IPS DF 6.9 (cell line): Measurements from ENCODE around the gene CDH4.

Source experiments
- DNase-seq: peaks from one replicate; pipeline ENCODE4 v3.0.0-alpha.2; 2013; ENCODE audit warnings: low read depth, low spot score
- H3K27ac ChIP-seq: one replicate; pipeline ENCODE4 v1.5.1; 2013; ENCODE audit warnings: low read length, control low read depth
- H3K27me3 ChIP-seq: 2 replicates; pipeline ENCODE4 v1.6.1; 2013; ENCODE audit warnings: mild to moderate bottlenecking, low read length; ENCODE audit not compliant: control insufficient read depth, insufficient read depth
- H3K36me3 ChIP-seq: 2 replicates; pipeline ENCODE4 v1.6.1; 2013; ENCODE audit warnings: low read length; ENCODE audit not compliant: control insufficient read depth, insufficient read depth
- H3K4me1 ChIP-seq: 2 replicates; pipeline ENCODE4 v1.6.1; 2013; ENCODE audit warnings: low read length; ENCODE audit not compliant: control insufficient read depth, insufficient read depth
- H3K4me3 ChIP-seq: 2 replicates; pipeline ENCODE4 v1.5.1; 2013; ENCODE audit warnings: mild to moderate bottlenecking, low read length
- H3K9me3 ChIP-seq: 2 replicates; pipeline ENCODE4 v1.6.1; 2013; ENCODE audit warnings: low read length, inconsistent platforms; ENCODE audit not compliant: control insufficient read depth, insufficient read depth
- WGBS: extraction: QIAGEN DNeasy Blood & Tissue Kit; methylation state at CpG from one replicate; pipeline ENCODE4 v1.1.7; 2013; ENCODE audit warnings: mixed read lengths, missing lambda C conversion rate; ENCODE audit not compliant: insufficient read length, insufficient coverage; 5-methylcytosine and 5-hydroxymethylcytosine counted together

The CDH4 gene

GRCh38 chr20:61933481-61933950 is 681.5 kb downstream of the CDH4 start:
- Histone ChIP-seq H3K4me1 (peaks cover 5% of the 10 kb centered on the region; the same call in 1 of the 2 replicates), H3K36me3 (no peaks in the 10 kb centered on the region), H3K27ac (no peak overlapping the region), H3K9me3 (no peaks in the 10 kb centered on the region), H3K4me3 (no peak overlapping the region), H3K27me3 (no peaks in the 10 kb centered on the region)
- no CpG with 5 or more reads among the region's 17 CpGs for WGBS
- DNase-seq: no peak

GRCh38 chr20:61933951-61934715 is 682.1 kb downstream of the CDH4 start:
- Histone ChIP-seq H3K27me3 (no peaks in the 10 kb centered on the region), H3K27ac (no peak overlapping the region), H3K4me3 (no peak overlapping the region), H3K4me1 (peaks cover 5% of the 10 kb centered on the region; the same call in 1 of the 2 replicates), H3K36me3 (no peaks in the 10 kb centered on the region), H3K9me3 (no peaks in the 10 kb centered on the region)
- WGBS: no CpG with 5 or more reads among the region's 36 CpGs
- DNase-seq: no peak

GRCh38 chr20:61934716-61935530 is 682.9 kb downstream of the CDH4 start:
- Histone ChIP-seq H3K9me3 (no peaks in the 10 kb centered on the region), H3K27me3 (no peaks in the 10 kb centered on the region), H3K4me1 (peaks cover 5% of the 10 kb centered on the region; the same call in 1 of the 2 replicates), H3K4me3 (no peak overlapping the region), H3K27ac (no peak overlapping the region), H3K36me3 (no peaks in the 10 kb centered on the region)
- WGBS: no CpG with 5 or more reads among the region's 24 CpGs
- DNase-seq: no peak

GRCh38 chr20:61935926-61936700 is 684.1 kb downstream of the CDH4 start:
- H3K9me3 ChIP-seq: no peaks in the 10 kb centered on the region
- no CpG with 5 or more reads among the region's 14 CpGs for WGBS

GRCh38 chr20:61936701-61937131 is 684.7 kb downstream of the CDH4 start:
- H3K27ac ChIP-seq: no peak overlapping the region
- no CpG with 5 or more reads among the region's 29 CpGs for WGBS

More at GRCh38 chr20:61935926-61936700, 684.1 kb downstream of the CDH4 start:
- Histone ChIP-seq H3K27me3 (no peaks in the 10 kb centered on the region), H3K4me1 (peaks cover 5% of the 10 kb centered on the region; the same call in 1 of the 2 replicates), H3K4me3 (no peak overlapping the region), H3K27ac (no peak overlapping the region), H3K36me3 (no peaks in the 10 kb centered on the region)
- DNase-seq: no peak

GRCh38 chr20:61937146-61937962 is 685.3 kb downstream of the CDH4 start:
- H3K27ac ChIP-seq: no peak overlapping the region
- peaks cover 5% of the 10 kb centered on the region; the same call in 1 of the 2 replicates for H3K4me1 ChIP-seq
- WGBS: no CpG with 5 or more reads among the region's 10 CpGs
- H3K27me3 ChIP-seq: no peaks in the 10 kb centered on the region
- no peaks in the 10 kb centered on the region for H3K9me3 ChIP-seq
- no peak overlapping the region for H3K4me3 ChIP-seq
- no peak for DNase-seq
- H3K36me3 ChIP-seq: no peaks in the 10 kb centered on the region

More at GRCh38 chr20:61936701-61937131, 684.7 kb downstream of the CDH4 start:
- no peaks in the 10 kb centered on the region for H3K9me3 ChIP-seq
- no peaks in the 10 kb centered on the region for H3K36me3 ChIP-seq
- peaks cover 5% of the 10 kb centered on the region; the same call in 1 of the 2 replicates for H3K4me1 ChIP-seq
- no peak overlapping the region for H3K4me3 ChIP-seq
- DNase-seq: no peak
- no peaks in the 10 kb centered on the region for H3K27me3 ChIP-seq

GRCh38 chr20:61937963-61938838 is 686.1 kb downstream of the CDH4 start:
- no peaks in the 10 kb centered on the region for H3K9me3 ChIP-seq
- H3K36me3 ChIP-seq: no peaks in the 10 kb centered on the region
- H3K27me3 ChIP-seq: no peaks in the 10 kb centered on the region
- no peak overlapping the region for H3K4me3 ChIP-seq
- H3K4me1 ChIP-seq: peaks cover 5% of the 10 kb centered on the region; the same call in 1 of the 2 replicates
- no peak overlapping the region for H3K27ac ChIP-seq
- no CpG with 5 or more reads among the region's 31 CpGs for WGBS
- DNase-seq: no peak

GRCh38 chr20:61938839-61939690 is 687.0 kb downstream of the CDH4 start:
- Histone ChIP-seq H3K4me3 (no peak overlapping the region), H3K4me1 (peaks cover 1% of the 10 kb centered on the region; the same call in 1 of the 2 replicates), H3K27me3 (no peaks in the 10 kb centered on the region), H3K9me3 (no peaks in the 10 kb centered on the region), H3K36me3 (no peaks in the 10 kb centered on the region), H3K27ac (no peak overlapping the region)
- WGBS: no CpG with 5 or more reads among the region's 27 CpGs
- DNase-seq: no peak
